ENCODE measurements around the gene HTT. TPM values are rescaled to one million over a fixed set of nuclear protein-coding genes. Genes with fewer than 3 reads are reported as not detected.

The HTT gene
- total and polyA plus RNA-seq, 10 of the 15 experiments (the other 5 are each of a cell fraction or from before 2014, with no cell fraction given), result 3.3 to 113 (median 43.3) TPM

DNA sequence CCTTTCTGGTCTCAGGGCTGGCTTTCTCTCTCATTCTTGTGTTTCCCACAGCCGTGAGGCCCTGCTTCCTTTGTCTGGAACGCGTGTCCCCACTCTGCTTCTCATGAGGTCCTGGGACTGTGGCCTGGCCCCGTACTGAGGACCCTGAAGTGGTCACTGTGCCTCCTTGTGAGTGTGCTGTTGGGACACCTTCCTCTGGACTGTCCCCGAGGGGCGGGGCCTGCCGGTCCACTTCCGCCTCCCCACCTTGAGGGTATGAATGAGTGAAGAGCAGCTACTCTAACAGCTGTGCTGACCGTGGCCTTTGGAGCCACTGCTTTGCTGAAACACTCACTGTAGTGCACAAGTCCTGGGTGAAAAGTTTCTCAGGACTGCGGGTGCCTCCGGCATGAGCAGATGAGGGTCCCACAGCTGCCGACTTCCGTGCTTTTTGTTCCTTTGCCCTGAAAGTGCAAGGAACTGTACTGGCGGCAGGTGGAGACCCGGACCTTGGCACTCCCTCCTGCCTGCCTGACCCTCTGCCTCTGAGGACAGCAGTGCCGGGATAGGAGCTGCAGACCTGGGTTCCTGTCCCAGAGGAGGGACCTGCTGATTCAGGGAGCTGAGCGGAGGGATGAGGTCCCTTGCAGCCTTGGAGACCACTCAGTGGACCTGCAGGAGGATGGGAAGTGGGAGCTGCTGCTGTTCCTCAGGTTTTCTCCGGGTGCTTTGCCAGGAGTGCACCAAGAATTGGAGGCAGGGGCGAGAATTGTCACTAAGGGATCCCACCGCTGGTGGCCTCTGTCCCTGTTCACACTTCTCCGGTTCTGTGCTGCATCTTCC, 38.1 kb upstream of the HTT start:
- ChIA-PET CTCF (interaction anchor here (0.7 to 5.8 kb wide), 10 partner anchors 8 to 100 kb away, joined by 3 to 54 read pairs (median 4); partner anchors contain the start of genes GRK4 and NOP14), SMC1A (ENCODE audit: uncharacterized antibody, unreplicated experiment) (interaction anchor here (0.9 to 2.9 kb wide), 6 partner anchors 10 to 82 kb away, joined by 3 to 10 read pairs (median 5); no protein-coding TSS in a partner anchor), POLR2A (no interaction called here), RAD21 (ENCODE audit: unreplicated experiment) (interaction anchor here (1.0 to 4.0 kb wide), 3 partner anchors 15 to 356 kb away, joined by 3 to 22 read pairs (median 4); no protein-coding TSS in a partner anchor)
- no peak overlapping the region for H3K4me2 ChIP-seq (ENCODE audit: control insufficient read depth, insufficient read depth)
- FAIRE-seq, result no peak
- 86% methylated on average over 21 of the region's 21 CpGs for WGBS (ENCODE audit: insufficient coverage, insufficient replicate concordance, low lambda C conversion rate, missing lambda C conversion rate)
- no peak overlapping the region for H2AFZ ChIP-seq (ENCODE audit: control insufficient read depth, low read depth, low read length)
- no peaks in the 10 kb centered on the region for H3K9me3 ChIP-seq (replicated peaks; ENCODE audit: control insufficient read depth, insufficient read depth, low read length)
- peaks cover 0 to 3% of the 10 kb centered on the region in 2 experiments; a peak in 1 of 4 replicates for H3K27me3 ChIP-seq (replicated peaks in 1 of 2; ENCODE audit: control insufficient read depth in 2 of 2, insufficient read depth in 2 of 2, low read length in 1 of 2)
- ATAC-seq, result no peak
- DNase-seq (ENCODE audit: low read depth, low spot score), result no peak
- intact Hi-C loops (cut with micrococcal nuclease; ENCODE audit: unreplicated experiment), result no loop called here
- no TSS peak for BruUV-seq (replicated peaks)
- in situ Hi-C loops (cut with MboI), result loop anchor here (10.0 kb wide), 1 partner anchor 62 kb away; no protein-coding TSS in a partner anchor
- H4K20me1 ChIP-seq (ENCODE audit: control insufficient read depth, insufficient read depth), result no peaks in the 10 kb centered on the region; the same call in 1 of the 2 replicates
- H3K27ac ChIP-seq (ENCODE audit: control insufficient read depth, insufficient read depth), result no peak overlapping the region
- no peak overlapping the region for H3K4me3 ChIP-seq
- H3K9ac ChIP-seq (ENCODE audit: control insufficient read depth, insufficient read depth, low read length), result no peak overlapping the region
- peaks cover 30% of the 10 kb centered on the region for H3K4me1 ChIP-seq (ENCODE audit: control insufficient read depth, insufficient read depth, low read length)
- H3K36me3 ChIP-seq (ENCODE audit: control insufficient read depth in 2 of 2, insufficient read depth in 2 of 2, low read length in 1 of 2), result no peaks in the 10 kb centered on the region
- H3K79me2 ChIP-seq (ENCODE audit: control insufficient read depth, insufficient read depth, low read length), result no peaks in the 10 kb centered on the region; the same call in none of the 2 replicates
- TF ChIP-seq, protein P1, sequence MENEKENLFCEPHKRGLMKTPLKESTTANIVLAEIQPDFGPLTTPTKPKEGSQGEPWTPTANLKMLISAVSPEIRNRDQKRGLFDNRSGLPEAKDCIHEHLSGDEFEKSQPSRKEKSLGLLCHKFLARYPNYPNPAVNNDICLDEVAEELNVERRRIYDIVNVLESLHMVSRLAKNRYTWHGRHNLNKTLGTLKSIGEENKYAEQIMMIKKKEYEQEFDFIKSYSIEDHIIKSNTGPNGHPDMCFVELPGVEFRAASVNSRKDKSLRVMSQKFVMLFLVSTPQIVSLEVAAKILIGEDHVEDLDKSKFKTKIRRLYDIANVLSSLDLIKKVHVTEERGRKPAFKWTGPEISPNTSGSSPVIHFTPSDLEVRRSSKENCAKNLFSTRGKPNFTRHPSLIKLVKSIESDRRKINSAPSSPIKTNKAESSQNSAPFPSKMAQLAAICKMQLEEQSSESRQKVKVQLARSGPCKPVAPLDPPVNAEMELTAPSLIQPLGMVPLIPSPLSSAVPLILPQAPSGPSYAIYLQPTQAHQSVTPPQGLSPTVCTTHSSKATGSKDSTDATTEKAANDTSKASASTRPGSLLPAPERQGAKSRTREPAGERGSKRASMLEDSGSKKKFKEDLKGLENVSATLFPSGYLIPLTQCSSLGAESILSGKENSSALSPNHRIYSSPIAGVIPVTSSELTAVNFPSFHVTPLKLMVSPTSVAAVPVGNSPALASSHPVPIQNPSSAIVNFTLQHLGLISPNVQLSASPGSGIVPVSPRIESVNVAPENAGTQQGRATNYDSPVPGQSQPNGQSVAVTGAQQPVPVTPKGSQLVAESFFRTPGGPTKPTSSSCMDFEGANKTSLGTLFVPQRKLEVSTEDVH (IDR thresholded peaks at IDR 0.05; ENCODE audit: low read depth, partially characterized antibody), result no peak
- TF ChIP-seq BCL11A (IDR thresholded peaks at IDR 0.05; ENCODE audit: low read depth, low read length) (no peak), SPI1 (IDR thresholded peaks at IDR 0.05; ENCODE audit: borderline replicate concordance, insufficient read depth, low read depth, low read length) (no peak), MEF2B (IDR thresholded peaks at IDR 0.05; ENCODE audit: partially characterized antibody, poor library complexity, severe bottlenecking) (no peak), ESRRA (IDR thresholded peaks at IDR 0.05; ENCODE audit: low read length) (no peak), CBX5 (IDR thresholded peaks at IDR 0.05; ENCODE audit: low read depth) (no peak), KDM1A (IDR thresholded peaks at IDR 0.05; ENCODE audit: borderline replicate concordance) (no peak), SMAD5 (IDR thresholded peaks at IDR 0.05; ENCODE audit: low read depth) (no peak), NFXL1 (IDR thresholded peaks at IDR 0.05; ENCODE audit: borderline replicate concordance) (no peak), BRCA1 (IDR thresholded peaks at IDR 0.05; ENCODE audit: low read depth, low read length) (no peak)
- TF ChIP-seq, protein P2, sequence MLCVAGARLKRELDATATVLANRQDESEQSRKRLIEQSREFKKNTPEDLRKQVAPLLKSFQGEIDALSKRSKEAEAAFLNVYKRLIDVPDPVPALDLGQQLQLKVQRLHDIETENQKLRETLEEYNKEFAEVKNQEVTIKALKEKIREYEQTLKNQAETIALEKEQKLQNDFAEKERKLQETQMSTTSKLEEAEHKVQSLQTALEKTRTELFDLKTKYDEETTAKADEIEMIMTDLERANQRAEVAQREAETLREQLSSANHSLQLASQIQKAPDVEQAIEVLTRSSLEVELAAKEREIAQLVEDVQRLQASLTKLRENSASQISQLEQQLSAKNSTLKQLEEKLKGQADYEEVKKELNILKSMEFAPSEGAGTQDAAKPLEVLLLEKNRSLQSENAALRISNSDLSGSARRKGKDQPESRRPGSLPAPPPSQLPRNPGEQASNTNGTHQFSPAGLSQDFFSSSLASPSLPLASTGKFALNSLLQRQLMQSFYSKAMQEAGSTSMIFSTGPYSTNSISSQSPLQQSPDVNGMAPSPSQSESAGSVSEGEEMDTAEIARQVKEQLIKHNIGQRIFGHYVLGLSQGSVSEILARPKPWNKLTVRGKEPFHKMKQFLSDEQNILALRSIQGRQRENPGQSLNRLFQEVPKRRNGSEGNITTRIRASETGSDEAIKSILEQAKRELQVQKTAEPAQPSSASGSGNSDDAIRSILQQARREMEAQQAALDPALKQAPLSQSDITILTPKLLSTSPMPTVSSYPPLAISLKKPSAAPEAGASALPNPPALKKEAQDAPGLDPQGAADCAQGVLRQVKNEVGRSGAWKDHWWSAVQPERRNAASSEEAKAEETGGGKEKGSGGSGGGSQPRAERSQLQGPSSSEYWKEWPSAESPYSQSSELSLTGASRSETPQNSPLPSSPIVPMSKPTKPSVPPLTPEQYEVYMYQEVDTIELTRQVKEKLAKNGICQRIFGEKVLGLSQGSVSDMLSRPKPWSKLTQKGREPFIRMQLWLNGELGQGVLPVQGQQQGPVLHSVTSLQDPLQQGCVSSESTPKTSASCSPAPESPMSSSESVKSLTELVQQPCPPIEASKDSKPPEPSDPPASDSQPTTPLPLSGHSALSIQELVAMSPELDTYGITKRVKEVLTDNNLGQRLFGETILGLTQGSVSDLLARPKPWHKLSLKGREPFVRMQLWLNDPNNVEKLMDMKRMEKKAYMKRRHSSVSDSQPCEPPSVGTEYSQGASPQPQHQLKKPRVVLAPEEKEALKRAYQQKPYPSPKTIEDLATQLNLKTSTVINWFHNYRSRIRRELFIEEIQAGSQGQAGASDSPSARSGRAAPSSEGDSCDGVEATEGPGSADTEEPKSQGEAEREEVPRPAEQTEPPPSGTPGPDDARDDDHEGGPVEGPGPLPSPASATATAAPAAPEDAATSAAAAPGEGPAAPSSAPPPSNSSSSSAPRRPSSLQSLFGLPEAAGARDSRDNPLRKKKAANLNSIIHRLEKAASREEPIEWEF (IDR thresholded peaks at IDR 0.05; ENCODE audit: insufficient replicate concordance, low read depth, low read length), result no peak
- TF ChIP-seq, protein P3, sequence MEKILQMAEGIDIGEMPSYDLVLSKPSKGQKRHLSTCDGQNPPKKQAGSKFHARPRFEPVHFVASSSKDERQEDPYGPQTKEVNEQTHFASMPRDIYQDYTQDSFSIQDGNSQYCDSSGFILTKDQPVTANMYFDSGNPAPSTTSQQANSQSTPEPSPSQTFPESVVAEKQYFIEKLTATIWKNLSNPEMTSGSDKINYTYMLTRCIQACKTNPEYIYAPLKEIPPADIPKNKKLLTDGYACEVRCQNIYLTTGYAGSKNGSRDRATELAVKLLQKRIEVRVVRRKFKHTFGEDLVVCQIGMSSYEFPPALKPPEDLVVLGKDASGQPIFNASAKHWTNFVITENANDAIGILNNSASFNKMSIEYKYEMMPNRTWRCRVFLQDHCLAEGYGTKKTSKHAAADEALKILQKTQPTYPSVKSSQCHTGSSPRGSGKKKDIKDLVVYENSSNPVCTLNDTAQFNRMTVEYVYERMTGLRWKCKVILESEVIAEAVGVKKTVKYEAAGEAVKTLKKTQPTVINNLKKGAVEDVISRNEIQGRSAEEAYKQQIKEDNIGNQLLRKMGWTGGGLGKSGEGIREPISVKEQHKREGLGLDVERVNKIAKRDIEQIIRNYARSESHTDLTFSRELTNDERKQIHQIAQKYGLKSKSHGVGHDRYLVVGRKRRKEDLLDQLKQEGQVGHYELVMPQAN (conservative IDR thresholded peaks at IDR 0.05), result no peak

Data from GM12878 (cell line).